ENCODE data around the gene WWOX.

WWOX gene

GRCh38 chr16:78483124-78483992, 383.9 kb downstream of the WWOX start:
- no peak for DNase-seq

- DNase-seq, result no peak
Observed at GRCh38 chr16:78484509-78485058, 385.1 kb downstream of the WWOX start.

GRCh38 chr16:78485188-78485916, 385.9 kb downstream of the WWOX start:
- no peak for DNase-seq

GRCh38 chr16:78485917-78486257, 386.4 kb downstream of the WWOX start:
- no peak for DNase-seq

GRCh38 chr16:78487471-78487870, 388.0 kb downstream of the WWOX start:
- no peak for DNase-seq

GRCh38 chr16:78489072-78489471, 389.6 kb downstream of the WWOX start:
- DNase-seq, result no peak

- DNase-seq, result no peak
Observed at GRCh38 chr16:78489631-78490030, 390.2 kb downstream of the WWOX start.

GRCh38 chr16:78490431-78490830, 391.0 kb downstream of the WWOX start:
- no peak for DNase-seq

- DNase-seq, result no peak
Observed at GRCh38 chr16:78490847-78491246, 391.4 kb downstream of the WWOX start.

GRCh38 chr16:78493573-78493972, 394.1 kb downstream of the WWOX start:
- DNase-seq, result no peak

- no peak for DNase-seq
Observed at GRCh38 chr16:78494105-78494504, 394.7 kb downstream of the WWOX start.

- no peak for DNase-seq
Observed at GRCh38 chr16:78494674-78495073, 395.2 kb downstream of the WWOX start.

GRCh38 chr16:78496189-78496588, 396.7 kb downstream of the WWOX start:
- no peak for DNase-seq

- DNase-seq, result no peak
Observed at GRCh38 chr16:78499399-78499798, 399.9 kb downstream of the WWOX start.

- DNase-seq, result no peak
Observed at GRCh38 chr16:78500659-78501270, 401.3 kb downstream of the WWOX start.

- no peak for DNase-seq
Observed at GRCh38 chr16:78501744-78502143, 402.3 kb downstream of the WWOX start.

- no peak for DNase-seq
Observed at GRCh38 chr16:78502812-78503350, 403.4 kb downstream of the WWOX start.

- DNase-seq, result peak; percentile 47
Observed at GRCh38 chr16:78503602-78504001, 404.1 kb downstream of the WWOX start.

- DNase-seq, result no peak
Observed at GRCh38 chr16:78504401-78504851, 405.0 kb downstream of the WWOX start.

- no peak for DNase-seq
Observed at GRCh38 chr16:78505036-78505435, 405.6 kb downstream of the WWOX start.

GRCh38 chr16:78505544-78506366, 406.3 kb downstream of the WWOX start:
- DNase-seq, result no peak

Measured in KG1 (cell line).